DMS 273 treated with DMSO at 0.1 percent for 48 hours (cell line): ENCODE results near the gene MAPKBP1.

Experiments
- DNase-seq: peaks from one replicate; lab custom pipeline; 2025; lab: John Stamatoyannopoulos, UW

The MAPKBP1 gene

DNA sequence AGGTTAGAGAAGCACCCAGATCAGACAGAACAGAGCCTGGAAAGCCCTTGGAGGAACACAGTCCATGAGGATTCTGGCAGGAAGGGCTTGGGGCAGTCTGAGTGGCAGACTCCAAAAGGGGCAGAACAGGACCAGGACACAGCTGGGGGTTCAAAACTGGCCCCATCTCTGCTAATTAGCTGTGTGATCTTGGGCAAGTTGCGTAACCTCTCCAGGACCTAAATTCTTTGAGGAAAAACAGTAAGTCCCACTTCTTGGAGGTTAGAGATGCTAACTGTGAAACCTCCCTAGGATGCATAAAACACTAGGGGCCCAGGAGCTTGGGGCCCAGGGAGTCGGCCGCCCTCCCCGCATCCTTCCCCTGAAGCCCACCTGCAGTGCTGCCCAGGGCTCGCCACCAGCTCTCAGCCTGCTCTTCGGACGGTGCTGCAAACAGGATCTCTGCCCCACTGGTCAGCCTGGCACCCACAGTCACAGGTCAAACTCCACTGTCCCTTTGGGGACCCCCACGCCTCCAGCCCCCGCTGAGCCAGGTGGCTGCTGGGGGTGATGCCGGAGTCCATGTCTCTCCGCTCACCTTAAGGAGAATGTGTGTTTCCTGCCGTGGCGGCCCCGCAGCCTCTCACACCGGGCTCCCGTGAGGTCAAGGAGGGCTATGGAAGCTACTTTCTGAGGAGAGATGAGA is 76.3 kb downstream of the MAPKBP1 start:
- no peak for DNase-seq

DNA sequence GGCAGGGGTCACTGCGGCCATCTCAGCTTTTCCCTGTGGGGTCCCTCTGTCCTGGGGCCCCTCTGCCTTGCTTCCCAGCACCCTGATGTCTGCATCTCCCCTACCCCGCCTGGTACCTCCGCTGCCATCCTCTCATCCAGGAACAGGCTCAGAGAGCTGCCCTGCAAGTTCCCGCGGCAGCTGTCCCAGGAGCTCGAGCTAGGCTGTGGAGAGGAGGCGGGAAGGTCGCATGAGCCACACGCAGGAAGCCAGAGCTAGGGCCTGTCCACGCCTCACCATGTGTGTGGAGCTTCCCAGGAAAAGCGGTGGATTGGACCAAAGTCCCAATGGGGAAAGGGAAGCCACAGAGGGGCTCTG is 76.9 kb downstream of the MAPKBP1 start:
- no peak for DNase-seq

DNA sequence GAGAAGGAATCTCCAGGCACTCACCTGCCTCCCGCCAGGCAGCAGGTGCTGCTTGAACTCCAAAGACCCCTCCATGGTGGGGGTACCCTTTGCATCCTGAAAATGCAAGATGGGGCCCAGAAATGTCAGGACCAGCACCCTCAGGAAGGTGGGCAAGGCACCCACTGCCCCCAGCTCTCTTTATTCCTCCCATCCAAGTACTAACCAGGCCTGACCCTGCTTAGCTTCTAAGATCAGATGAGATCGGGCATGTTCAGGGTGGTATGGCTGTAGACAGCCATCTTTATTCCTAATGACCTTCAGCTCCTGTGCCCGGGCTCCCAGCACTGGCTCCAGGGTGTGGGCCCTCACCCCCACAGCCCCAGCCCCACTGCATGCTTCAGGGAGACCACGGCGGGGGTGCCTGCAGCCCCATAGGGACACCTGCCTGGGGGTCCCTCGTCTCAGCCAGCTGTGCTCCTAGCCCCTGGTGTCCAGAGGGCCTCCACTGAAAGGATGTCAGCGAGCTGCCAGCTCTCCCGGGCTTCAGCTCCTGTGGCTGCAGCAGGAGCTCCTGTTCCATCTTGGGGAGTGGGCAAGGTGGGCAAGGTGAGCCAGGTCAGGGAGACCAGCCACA is 77.6 kb downstream of the MAPKBP1 start:
- no peak for DNase-seq

DNA sequence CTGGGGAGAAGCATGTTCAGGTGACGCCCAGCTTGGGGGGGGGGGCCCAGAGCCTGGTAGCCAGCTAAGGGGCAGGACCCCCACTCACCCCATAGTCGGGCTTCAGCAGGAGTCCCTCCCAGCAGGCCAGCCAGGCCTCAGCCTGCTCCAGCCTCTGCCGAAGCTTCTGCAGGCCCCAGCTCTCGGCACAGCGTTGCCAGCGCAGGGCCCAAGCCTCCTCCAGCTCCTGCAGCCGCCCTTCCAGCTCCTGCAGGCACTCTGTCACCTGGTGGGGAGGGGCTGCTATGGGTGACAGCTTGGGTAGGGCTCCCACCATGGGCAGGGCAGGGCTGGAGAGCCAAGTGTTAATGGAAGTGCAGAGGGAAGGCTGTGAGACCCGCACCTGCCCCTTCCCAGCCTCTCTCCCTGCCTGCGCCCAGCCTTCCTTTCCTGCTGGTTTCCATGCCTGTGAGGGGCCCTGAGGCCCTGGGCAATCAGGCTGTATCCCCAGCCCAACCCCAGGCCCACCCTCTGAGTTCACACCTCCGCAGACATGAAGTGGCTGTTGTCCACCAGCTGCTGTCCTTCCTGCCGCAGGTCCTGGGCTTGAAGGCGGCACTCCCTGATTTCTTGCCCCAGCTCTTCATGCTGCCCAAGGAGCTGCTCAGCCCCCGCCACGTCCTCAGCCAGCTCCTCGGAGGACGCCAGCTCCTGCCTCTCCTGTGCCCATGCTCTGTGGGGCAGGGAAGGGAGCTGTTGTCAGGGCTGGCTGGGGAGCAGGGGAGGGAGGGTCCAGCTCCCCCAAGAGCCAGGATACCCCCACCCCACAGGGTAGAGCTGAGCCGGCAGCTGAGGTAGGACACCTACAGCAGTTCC is 78.7 kb downstream of the MAPKBP1 start:
- no peak for DNase-seq

DNA sequence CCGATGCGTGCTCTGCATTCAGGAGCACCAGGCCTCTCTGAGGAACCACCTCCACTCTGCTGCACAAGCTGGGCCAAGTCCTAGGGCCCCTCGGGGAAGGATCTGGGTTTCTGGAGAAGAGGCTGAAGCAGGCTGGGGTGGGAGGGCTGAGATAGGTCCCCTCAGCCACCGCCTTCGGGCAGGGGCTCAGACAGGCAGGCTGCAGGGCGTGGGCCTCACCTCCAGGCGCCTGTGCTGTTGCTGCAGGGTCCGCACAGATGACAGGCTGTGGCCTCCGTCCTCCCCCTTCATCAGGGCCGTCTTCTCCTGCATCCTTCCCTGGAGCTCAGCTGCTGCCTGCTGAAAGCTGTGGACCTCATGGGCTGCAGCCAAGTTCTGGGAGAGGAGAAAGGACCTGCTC is 79.5 kb downstream of the MAPKBP1 start:
- DNase-seq, result no peak

DNA sequence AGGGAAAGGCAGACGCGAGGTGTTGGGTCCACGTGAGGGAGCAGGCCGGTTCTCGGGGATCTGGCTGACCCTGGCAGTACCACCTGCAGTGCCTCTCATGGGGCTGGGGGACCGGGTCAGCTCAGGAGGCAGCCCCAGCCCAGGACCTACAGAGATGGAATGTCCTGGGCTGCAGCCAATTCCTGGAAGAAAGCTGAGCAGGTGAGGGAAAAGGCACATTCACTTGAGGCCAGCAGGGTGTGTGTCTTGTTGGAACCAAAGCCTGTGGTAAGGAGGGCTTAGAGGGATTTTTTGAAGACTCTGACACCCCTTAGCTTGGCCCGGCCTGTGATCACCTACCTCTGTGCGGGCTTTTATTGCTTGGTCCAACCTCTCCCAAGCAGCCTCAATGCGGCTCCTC is 80.2 kb downstream of the MAPKBP1 start:
- no peak for DNase-seq

DNA sequence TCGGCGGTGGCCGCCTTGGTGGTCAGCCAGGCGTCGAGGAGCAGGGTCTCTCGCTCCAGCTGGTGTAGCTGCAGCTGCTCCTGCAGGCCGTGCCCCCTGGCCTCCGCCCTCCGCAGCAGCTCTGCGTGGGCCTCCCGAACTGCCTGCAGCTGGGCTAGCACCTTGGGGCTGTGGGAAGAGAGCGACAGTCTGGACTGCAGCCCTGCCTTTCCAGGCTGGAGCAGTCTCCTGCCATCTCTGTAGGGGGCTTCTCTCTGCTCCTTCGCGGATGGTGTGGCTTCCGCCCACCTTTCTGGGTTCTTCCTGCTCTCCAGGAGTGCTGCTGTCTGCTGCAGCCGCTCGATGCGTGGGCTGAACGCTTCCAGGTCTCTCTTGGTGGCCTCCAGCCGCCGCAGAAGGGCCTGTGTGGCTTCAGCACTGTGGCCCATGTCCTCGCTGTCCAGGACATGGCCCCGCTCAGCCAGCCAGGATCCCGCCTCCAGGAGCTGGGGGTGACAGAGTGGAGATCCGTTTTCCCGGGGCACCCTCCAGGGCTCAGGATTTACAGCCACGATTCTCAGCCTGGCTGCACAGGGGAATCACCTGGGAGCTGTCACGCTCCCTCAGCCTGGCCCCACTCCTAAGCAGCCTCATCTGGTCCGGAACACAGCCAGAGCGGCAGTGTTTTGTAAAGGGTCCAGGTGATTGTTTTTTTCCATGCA is 81.1 kb downstream of the MAPKBP1 start:
- DNase-seq, result no peak

DNA sequence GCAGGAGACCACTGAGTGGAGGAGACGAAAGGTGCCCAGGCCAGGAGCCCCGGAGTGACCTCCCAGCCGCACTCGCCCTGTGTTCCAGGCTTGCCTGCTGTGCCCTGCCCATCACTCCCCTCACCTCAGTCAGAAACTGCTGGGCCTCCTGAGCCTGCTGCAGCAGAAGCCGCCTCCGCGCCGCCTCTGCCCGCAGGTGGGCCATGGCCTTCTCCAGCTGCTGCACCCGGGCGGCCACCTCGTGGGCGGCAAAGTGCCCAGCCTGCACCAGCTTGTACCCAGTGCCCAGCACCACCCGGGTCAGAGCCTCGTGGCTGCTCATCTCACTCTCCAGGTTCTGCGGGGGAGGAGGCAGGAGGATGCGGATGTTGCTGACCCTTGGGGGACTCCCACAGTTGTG is 82.0 kb downstream of the MAPKBP1 start:
- DNase-seq, result no peak

DNA sequence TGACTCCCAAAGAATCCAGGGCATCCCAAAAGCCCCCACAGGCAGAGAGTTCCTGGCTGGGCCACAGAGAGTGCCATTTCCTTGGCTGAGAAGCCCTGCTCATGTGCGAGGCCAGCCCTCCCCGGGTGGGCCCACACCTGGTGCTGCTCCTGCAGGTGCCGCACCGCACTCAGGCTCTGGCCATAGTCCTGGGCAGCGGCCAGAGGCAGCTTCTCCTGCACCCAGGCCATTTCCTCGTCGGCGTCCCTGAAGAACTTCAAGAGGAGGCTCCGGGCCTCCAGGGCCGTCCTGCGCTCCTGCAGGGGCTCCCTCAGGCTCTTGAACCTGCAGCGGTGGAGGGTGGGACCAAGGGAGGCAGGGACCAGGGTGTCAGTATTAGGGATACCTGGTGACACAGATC is 82.4 kb downstream of the MAPKBP1 start:
- DNase-seq, result no peak

DNA sequence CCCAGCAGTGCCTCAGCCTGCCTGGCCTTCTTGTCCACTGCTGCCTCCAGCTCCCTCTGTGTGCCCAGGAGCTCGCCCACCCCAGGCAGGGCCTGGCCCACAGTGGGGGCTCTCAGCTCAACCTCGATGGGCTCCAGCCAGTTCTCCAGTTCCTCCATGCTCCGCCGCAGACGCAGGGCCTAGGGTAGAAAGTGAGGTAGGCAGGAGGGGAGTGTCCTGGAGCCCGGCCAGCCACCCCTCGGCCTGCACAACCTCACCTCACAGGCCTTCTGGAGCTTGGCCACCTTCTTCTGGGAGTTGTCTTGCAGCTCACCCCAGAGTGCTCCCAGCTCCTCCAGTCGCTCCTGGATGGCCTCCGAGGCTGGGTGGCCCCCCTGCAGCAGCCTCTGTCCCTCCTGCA is 83.0 kb downstream of the MAPKBP1 start:
- DNase-seq, result no peak

DNA sequence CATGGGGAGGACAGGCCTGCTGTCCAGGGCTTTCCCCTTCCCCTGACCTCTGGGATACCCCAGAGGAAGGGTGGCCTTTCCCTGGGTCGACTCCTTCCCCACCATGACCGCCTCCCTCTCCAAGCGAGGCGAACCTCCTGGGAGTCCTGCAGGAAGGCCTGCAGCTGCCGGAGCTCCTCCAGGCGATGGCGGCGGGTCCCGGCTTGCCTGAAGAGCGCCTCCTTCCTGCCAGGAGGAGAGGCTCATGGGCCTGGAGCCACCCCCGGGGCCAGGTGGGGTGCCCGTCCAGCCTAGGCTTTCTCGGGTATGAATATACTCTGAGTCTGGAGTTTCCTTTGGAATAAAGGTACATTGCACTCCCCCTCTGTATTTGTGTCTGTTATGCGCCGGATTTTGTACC is 84.5 kb downstream of the MAPKBP1 start:
- no peak for DNase-seq

DNA sequence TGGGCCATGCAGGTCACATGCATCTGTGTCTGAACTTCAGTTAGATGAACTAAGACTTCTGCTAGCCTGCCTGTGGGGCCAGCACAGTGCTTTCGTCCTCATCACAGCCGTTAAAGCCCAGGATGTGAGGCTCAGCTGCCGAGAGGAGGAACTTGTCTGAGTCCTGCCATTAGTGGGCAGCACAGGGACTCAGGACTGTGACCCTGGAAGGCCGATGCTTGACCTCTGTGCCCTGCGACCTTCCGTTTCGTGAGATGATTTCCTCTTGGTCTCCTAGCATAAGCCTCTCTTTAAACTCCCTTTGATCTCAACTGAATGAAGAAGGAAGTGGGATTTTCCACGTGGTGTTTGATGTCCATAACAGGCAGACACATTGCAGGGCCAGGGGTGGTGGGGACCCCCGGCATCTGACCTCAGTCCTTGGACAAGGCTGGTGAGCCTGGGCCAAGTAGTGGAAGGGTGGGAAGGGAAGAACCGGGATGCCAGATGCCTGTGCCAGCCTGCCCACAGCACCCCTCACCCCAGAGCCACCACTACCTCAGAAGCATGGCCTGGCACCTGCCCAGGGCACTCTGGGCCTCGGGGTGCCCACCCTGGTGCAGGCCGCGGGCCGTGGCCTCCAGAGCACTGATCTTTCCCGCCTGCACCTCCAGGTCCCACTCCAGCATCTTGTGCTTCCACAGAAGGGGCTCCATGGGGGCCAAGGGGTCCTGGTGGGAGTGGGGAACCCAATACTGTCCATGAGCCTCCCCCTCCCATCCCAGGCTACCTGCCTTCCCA is 86.0 kb downstream of the MAPKBP1 start:
- DNase-seq, result no peak

DNA sequence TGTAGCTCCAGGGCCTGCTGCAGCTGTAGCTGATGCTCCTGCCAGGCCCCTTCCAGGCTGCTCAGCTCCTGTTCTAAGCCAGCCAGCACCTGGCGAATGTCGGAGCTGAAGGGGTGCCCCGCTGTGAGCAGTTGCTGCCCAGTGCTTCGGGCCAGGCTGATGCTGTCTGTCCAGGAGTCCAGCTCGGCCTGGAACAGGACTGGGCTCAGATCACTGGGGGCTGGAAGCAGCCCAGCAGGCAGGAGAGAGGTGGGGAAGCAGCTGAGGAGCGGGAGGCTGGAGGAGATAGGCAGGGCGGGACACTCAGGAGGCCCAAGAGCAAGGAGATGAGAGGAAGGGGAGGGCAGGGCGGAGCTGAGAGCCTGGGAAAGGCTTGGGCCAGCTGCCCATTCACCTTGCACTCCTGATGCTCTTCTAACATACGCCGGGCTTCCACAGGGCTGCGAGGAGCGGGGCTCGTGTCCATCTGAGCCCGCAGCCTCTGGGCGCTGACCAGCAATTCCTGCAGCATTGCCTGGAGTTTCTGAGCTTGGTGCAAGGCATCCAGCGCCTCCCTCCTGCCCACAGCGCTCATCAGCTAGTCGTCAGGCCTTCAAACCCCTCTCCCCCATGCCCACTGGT is 87.6 kb downstream of the MAPKBP1 start:
- no peak for DNase-seq

DNA sequence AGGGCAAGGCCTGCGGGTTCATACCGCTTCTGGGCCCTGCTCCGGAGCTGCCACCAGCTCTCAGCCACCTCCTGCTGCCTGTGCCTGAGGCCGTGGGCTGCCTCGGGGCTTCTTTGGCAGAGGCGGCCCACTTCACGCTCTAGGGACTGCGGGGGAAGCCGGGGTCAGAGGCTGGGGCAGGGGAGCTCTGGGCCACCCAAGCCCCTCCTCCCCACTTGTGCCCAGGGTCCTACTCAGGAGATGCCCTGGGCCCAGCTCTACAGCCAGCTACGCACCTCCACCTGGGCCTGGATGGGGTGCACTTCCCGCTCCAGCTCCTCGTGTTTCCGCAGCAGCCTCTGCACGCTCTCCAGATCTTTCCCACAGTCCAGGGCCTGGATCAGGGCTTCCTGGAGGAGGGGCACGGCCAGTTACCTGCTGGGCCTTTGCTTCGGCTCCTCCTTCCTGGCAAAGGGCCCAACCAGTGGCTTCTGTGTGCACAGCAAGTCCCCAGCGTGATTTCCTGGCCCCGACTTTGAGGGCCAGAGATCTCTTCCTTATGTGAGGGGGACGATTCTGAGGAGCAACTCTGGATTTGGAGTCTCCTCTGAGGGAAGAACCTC is 88.3 kb downstream of the MAPKBP1 start:
- no peak for DNase-seq

DNA sequence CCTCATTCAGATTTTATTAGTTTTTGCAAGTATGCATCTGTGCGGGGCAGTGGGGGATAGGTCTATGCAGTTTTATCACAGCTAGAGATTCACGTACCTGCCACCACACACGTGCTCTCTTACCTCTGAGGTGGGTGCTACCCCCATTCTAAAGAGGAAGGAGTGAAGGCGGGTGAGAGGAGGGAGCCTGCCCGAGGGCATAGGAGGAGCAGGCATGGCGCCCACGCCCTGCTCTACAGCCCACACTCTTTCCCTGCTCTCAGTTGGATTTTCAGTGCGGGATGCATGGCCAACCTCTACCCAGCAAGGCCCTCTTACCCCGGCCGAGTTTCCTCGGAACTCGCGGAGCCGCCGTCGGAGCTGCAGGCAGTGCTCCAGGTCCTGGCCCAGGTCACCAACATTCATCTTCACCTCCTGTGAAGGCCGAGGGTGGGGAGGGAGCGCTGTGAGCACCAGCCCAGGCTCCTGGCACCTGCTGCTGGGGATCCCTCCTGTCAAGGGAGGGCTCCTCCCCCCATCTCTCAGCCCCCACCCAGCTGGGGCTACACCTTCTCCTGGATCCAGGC is 91.3 kb downstream of the MAPKBP1 start:
- DNase-seq, result no peak

DNA sequence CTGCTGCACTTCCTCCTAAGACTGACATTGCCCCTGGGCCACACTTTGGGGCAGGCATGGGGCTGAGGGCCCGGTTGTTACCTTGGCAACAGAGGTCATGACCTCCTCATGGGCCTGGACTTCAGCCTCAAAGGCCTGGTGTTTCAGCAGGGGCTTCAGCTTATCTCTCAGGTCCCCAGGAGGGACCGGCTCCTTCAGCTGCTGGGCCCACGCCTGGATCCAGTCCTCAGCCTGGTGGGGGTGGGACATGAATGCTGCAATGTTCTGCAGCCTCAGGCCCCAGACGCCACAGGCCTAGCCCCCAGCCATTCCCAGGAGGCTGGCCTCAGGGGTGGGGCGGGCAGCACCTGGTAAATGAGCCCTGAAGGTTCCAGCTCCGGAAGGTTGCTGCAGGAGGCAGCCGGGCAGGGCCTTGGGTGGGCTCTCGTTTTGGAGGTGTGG is 92.0 kb downstream of the MAPKBP1 start:
- DNase-seq, result no peak

DNA sequence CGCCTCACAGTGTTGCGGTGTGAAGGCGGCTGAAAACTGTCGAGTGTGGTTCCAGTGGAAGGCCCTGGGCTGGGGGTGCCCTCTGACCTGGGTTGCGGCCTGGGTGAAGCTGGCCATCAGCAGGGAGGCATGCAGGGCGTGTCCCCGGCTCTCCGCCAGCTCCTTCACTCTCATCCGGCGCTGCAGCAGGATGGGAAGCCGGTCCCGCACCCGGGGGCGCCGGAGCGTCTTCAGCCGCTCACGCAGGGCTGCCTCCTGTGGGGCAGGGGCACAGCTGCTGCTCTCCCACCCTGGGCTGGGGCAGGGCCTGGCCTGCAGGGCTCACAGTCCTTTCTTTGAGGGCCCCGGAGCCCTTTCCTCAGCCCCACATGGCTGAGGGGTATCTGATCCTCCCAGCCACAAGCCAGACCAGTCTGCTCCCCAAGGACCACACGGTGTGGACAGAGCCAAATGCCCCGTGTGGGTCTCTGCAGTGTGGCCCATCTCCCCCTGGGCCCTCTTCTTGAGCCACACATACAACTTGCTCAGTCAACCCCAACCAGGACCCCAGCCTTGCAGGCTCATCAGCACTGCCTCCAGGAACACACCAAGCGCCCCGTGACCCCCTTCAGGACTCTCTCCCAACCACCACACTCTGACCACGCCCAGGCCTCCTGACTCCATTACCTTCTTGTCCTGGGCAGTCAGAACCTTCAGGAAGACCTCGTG is 92.7 kb downstream of the MAPKBP1 start:
- DNase-seq, result no peak

DNA sequence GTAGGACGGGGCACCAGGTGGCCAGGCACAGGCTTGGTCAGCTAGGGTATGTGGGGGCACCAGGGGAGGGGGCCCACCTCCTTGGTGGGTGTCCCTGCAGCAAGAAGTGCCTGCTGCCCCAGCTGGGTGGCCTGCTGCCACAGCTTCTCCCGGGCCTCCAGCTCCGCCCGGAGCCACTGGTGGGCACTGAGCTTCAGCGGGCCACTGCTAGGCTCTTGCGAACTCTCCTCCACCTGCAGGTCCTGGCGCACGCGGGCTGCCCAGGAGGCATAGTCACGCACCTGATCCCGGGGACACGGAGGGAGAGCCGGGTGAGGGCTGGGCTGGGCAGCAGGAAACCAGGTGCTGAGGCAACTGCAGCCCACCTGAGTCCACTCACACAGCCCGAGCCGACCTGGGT is 94.0 kb downstream of the MAPKBP1 start:
- DNase-seq, result no peak

DNA sequence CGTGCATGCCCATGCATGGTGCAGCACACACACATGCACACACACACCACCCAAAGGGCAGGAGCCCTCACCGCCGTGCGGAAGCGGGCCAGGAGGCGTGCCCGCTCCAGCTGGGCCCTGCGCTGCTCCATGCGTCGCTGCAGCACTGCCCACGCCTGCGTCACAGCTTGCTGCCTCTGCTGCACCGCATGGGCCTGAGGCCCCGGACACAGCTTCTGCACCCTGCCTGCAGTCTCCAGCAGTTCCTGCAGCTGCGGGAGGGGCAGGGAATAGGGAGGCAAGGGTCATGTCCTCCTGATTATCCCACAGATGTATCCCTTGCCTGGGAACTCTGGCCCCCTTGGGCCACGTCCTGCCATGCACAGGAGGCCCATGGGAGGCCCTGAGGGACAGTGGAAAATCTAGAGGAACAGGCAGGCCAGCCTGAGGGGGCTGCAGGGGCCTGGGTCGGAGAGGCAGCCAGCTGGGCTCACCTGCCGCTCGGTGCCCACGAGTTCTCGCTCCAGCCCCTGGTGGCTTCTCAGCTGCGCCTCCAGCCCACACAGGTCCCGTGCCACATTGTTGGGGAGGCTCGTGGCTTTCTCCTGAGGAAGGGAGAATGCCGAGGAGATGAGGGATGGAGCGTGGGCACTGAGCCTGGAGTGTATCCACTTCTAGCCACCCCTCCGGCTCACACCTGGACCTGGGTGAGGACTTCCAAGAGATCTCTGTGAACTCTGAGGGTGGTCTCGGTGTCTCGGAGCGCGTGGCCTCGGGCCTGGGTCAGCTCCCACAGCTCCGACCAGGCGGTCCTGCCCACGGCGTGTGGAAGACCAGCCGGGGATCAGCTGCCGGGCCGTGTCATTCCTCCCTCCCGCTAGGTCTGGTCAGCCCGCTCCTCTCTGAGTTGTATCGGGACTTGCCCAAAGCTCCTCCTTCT is 95.7 kb downstream of the MAPKBP1 start:
- DNase-seq, result no peak
